GM23338 (cell line): ENCODE data around the gene CDH23. TPM values are rescaled to one million over a fixed set of nuclear protein-coding genes. Genes with fewer than 3 reads are reported as not detected.

ENCODE experiments used
- ATAC-seq: fragments of 200-7000 bp; cut with Tn5 transposase; 3 replicates; pipeline ENCODE4 v1.9.1; 2020
- DNase-seq: peaks from one replicate; pipeline ENCODE4 v3.0.0-alpha.2; 2015; ENCODE audit warnings: low spot score
- H2AFZ ChIP-seq: fragments of 200-600 bp; sonication (generic); 2 replicates; pipeline ENCODE4 v1.8.0; 2016; ENCODE audit warnings: antibody characterized with exemption, mild to moderate bottlenecking, moderate library complexity
- H3F3A ChIP-seq: fragments of 200-600 bp; sonication (generic); replicated peaks from 2 replicates; pipeline ENCODE4 v1.8.0; 2017; ENCODE audit warnings: antibody characterized with exemption, mixed run types, low read depth
- H3K27ac ChIP-seq: fragments of 200-600 bp; sonication (generic); 2 replicates; pipeline ENCODE4 v1.6.1; 2016; ENCODE audit warnings: low read depth
- H3K27me3 ChIP-seq: fragments of 200-600 bp; sonication (generic); 2 replicates; pipeline ENCODE4 v1.8.0; 2016; ENCODE audit warnings: mild to moderate bottlenecking, mixed run types, moderate library complexity; ENCODE audit not compliant: insufficient read depth
- H3K36me3 ChIP-seq: fragments of 200-600 bp; sonication (generic); 2 replicates; pipeline ENCODE4 v1.8.0; 2016; ENCODE audit warnings: mild to moderate bottlenecking; ENCODE audit not compliant: insufficient read depth
- H3K4me1 ChIP-seq: fragments of 200-600 bp; sonication (generic); 2 replicates; pipeline ENCODE4 v1.8.0; 2016; ENCODE audit warnings: mild to moderate bottlenecking, moderate library complexity; ENCODE audit not compliant: insufficient read depth
- H3K4me2 ChIP-seq: fragments of 200-600 bp; sonication (generic); 2 replicates; pipeline ENCODE4 v1.7.1; 2017; ENCODE audit warnings: mixed run types
- H3K4me3 ChIP-seq: fragments of 200-600 bp; sonication (generic); 2 replicates; pipeline ENCODE4 v1.6.1; 2016; ENCODE audit warnings: mixed run types
- H3K79me2 ChIP-seq: fragments of 200-600 bp; sonication (generic); replicated peaks from 2 replicates; pipeline ENCODE4 v1.8.0; 2017; ENCODE audit warnings: mild to moderate bottlenecking; ENCODE audit not compliant: insufficient read depth
- H3K9me2 ChIP-seq: fragments of 200-600 bp; sonication (generic); 2 replicates; pipeline ENCODE4 v1.8.0; 2017; ENCODE audit not compliant: insufficient read depth
- H4K20me1 ChIP-seq: fragments of 200-600 bp; sonication (generic); replicated peaks from 2 replicates; pipeline ENCODE4 v1.8.0; 2017; ENCODE audit warnings: mild to moderate bottlenecking; ENCODE audit not compliant: insufficient read depth
- H3K27ac Mint-ChIP-seq: 2 replicates; pipeline ENCODE4 v1.8.0; 2020; ENCODE audit warnings: inconsistent platforms, mild to moderate bottlenecking, moderate library complexity, mixed read lengths
- H3K27me3 Mint-ChIP-seq: 3 replicates; pipeline ENCODE4 v1.8.0; 2022; ENCODE audit warnings: low read depth, mild to moderate bottlenecking, moderate library complexity, mixed read lengths, inconsistent platforms; ENCODE audit not compliant: insufficient read depth, poor library complexity
- H3K36me3 Mint-ChIP-seq: 3 replicates; pipeline ENCODE4 v1.8.0; 2021; ENCODE audit warnings: low read depth, mild to moderate bottlenecking, inconsistent platforms, moderate library complexity, mixed read lengths
- H3K4me1 Mint-ChIP-seq: 3 replicates; pipeline ENCODE4 v1.8.0; 2020; ENCODE audit warnings: mild to moderate bottlenecking, inconsistent platforms, mixed read lengths
- H3K4me3 Mint-ChIP-seq: 3 replicates; pipeline ENCODE4 v1.8.0; 2021; ENCODE audit warnings: moderate library complexity, mild to moderate bottlenecking, inconsistent platforms, mixed read lengths
- H3K9me3 Mint-ChIP-seq: 3 replicates; pipeline ENCODE4 v1.8.0; 2020; ENCODE audit warnings: moderate library complexity, mild to moderate bottlenecking, inconsistent platforms, mixed read lengths
- CREB1 ChIP-seq: fragments of 250-450 bp; sonication (Bioruptor Pico); IDR thresholded peaks from 2 replicates; pipeline ENCODE4 v1.5.0; 2020; ENCODE audit warnings: low read depth, mild to moderate bottlenecking, moderate library complexity
- EZH2 ChIP-seq: fragments of 200-600 bp; sonication (generic); IDR thresholded peaks from one replicate; pipeline ENCODE4 v1.8.0; 2017; ENCODE audit warnings: antibody characterized with exemption, mild to moderate bottlenecking, low read depth; ENCODE audit not compliant: unreplicated experiment
- EZH2phosphoT487 ChIP-seq: fragments of 200-600 bp; sonication (generic); IDR thresholded peaks from one replicate; pipeline ENCODE4 v1.8.1; 2018; ENCODE audit warnings: antibody characterized with exemption; ENCODE audit not compliant: unreplicated experiment
- JUNB ChIP-seq: IDR thresholded peaks from one replicate; pipeline ENCODE4 v1.6.1; 2016; ENCODE audit warnings: antibody characterized with exemption; ENCODE audit not compliant: unreplicated experiment
- NANOG ChIP-seq: IDR thresholded peaks from 2 replicates; pipeline ENCODE4 v1.6.1; 2016; ENCODE audit warnings: antibody characterized with exemption, borderline replicate concordance
- POLR2AphosphoS5 ChIP-seq: IDR thresholded peaks from 2 replicates; pipeline ENCODE4 v1.6.1; 2016; ENCODE audit warnings: antibody characterized with exemption, low read depth
- REST ChIP-seq: IDR thresholded peaks from one replicate; pipeline ENCODE4 v1.6.1; 2018; ENCODE audit warnings: antibody characterized with exemption; ENCODE audit not compliant: unreplicated experiment
- ZNF114 ChIP-seq: fragments of 250-450 bp; sonication (Bioruptor Pico); IDR thresholded peaks from 2 replicates; pipeline ENCODE4 v1.5.0; 2020; ENCODE audit warnings: mild to moderate bottlenecking, moderate library complexity
- ZNF331 ChIP-seq: fragments of 250-450 bp; sonication (Bioruptor Pico); IDR thresholded peaks from 2 replicates; pipeline ENCODE4 v1.5.0; 2020; ENCODE audit warnings: low read depth, mild to moderate bottlenecking, moderate library complexity
- polyA plus RNA-seq: library from polyadenylated mRNA; unstranded; fragments of >200 nt; fragmentation: Nextera tagmentation; extraction: Ambion mirVana; gene quantifications from 2 replicates; pipeline ENCODE4 v1.2.1, GENCODE V29; 2016
- total RNA-seq: library from RNA; depleted of rRNA; stranded (reverse); fragments of >200 nt; shearing (Covaris generic); gene quantifications from 2 replicates; pipeline ENCODE4 v1.2.3, GENCODE V29; 2014
- TF ChIP-seq, protein P1 (sequence below): IDR thresholded peaks from 2 replicates; pipeline ENCODE4 v1.6.1; 2016; ENCODE audit warnings: antibody characterized with exemption

Gene CDH23
- total and polyA plus RNA-seq, 2 experiments from 2014 or later: 0.95 to 4.3 TPM

GRCh38 chr10:71656220-71656619, 259.5 kb downstream of the CDH23 start:
- Mint-ChIP-seq H3K9me3 (0 out of 3 replicates have a peak, but pooled peaks cover 3% of the 10 kb centered on the region), H3K36me3 (0 out of 3 replicates have a peak, but pooled peaks cover 3% of the 10 kb centered on the region), H3K4me3 (no peak overlapping the region), H3K4me1 (peaks cover 57% of the 10 kb centered on the region), H3K27ac (no peak overlapping the region; the same call in 1 of the 2 replicates), H3K27me3 (peaks cover 46% of the 10 kb centered on the region)
- Histone ChIP-seq H3K4me2 (0 out of 2 replicates have a peak overlapping the region, but pooled peaks have one; percentile 26), H3K4me1 (peaks cover 35% of the 10 kb centered on the region), H3K36me3 (no peaks in the 10 kb centered on the region), H3K27ac (no peak overlapping the region), H4K20me1 (no peaks in the 10 kb centered on the region), H2AFZ (no peak overlapping the region), H3K27me3 (peaks cover 18% of the 10 kb centered on the region), H3K79me2 (no peaks in the 10 kb centered on the region), H3F3A (no peaks in the 10 kb centered on the region; the same call in 1 of the 2 replicates), H3K4me3 (no peak overlapping the region), H3K9me2 (no peaks in the 10 kb centered on the region)
- TF ChIP-seq EZH2: no peak
- DNase-seq (no peak), ATAC-seq (no peak)

DNA sequence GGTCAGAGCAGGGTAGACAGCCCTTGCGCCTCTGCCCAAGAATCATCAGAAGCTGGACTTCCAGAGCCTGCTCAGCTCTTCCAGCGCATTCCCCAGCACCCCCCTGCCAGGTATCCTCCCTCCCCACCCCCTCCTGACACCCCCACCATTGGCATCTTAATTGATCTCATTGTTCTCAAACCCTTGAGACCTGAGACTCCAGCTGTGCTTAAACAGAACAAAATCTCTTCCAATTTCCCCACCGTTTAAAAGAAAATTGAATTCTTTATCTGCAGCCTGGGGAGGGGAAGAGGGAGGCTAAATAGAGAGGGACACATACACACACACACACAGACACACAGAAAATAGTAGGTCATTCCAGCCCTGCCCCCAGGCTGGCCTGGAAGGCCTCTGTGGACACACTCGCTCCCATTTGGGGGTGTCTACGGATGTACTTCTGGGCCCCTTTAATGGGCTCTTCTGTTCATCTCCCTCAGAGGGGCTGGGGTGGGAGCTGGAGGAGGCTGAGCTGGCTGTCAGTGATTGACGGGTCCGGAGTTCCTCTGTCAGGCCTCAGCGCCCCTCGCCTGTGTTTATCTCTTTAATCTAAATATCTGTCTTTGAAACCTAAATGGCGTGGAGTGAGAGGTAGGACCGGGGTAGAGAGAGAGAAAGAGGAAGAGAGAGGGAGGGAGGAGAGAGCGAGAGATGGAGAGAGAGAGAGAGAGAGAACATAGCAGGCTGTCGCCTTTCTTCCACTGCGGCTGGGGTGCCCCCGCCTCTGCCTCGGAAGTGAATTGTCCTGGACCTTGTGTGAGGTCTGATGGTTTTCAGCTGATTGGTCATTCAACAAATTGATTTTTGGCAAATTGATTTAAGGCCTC, 261.1 kb downstream of the CDH23 start:
- peak; percentile 80 for DNase-seq
- Histone ChIP-seq H3K9me2 (no peaks in the 10 kb centered on the region), H3K4me3 (peak overlapping the region; percentile 47), H3K4me1 (peaks cover 35% of the 10 kb centered on the region), H3K4me2 (peak overlapping the region; percentile 76), H3K27me3 (peaks cover 18% of the 10 kb centered on the region), H3F3A (no peaks in the 10 kb centered on the region; the same call in 1 of the 2 replicates), H3K27ac (peak overlapping the region; percentile 62), H4K20me1 (no peaks in the 10 kb centered on the region), H3K36me3 (no peaks in the 10 kb centered on the region), H3K79me2 (no peaks in the 10 kb centered on the region), H2AFZ (peak overlapping the region; percentile 25; the same call in 1 of the 2 replicates)
- Mint-ChIP-seq H3K4me1 (peaks cover 66% of the 10 kb centered on the region), H3K36me3 (0 out of 3 replicates have a peak, but pooled peaks cover 3% of the 10 kb centered on the region), H3K27me3 (peaks cover 46% of the 10 kb centered on the region), H3K4me3 (peak overlapping the region; percentile 50), H3K27ac (peak overlapping the region; percentile 69), H3K9me3 (0 out of 3 replicates have a peak, but pooled peaks cover 3% of the 10 kb centered on the region)
- TF ChIP-seq NANOG: peak; percentile 93
- TF ChIP-seq JUNB: no peak
- TF ChIP-seq, protein P1, sequence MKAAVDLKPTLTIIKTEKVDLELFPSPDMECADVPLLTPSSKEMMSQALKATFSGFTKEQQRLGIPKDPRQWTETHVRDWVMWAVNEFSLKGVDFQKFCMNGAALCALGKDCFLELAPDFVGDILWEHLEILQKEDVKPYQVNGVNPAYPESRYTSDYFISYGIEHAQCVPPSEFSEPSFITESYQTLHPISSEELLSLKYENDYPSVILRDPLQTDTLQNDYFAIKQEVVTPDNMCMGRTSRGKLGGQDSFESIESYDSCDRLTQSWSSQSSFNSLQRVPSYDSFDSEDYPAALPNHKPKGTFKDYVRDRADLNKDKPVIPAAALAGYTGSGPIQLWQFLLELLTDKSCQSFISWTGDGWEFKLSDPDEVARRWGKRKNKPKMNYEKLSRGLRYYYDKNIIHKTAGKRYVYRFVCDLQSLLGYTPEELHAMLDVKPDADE: no peak
- no peak for TF ChIP-seq POLR2AphosphoS5
- TF ChIP-seq CREB1 (CRISPR knock-in tag): 0 out of 2 replicates have a peak, but pooled peaks have one; percentile 7
- peak; percentile 67 for ATAC-seq

DNA sequence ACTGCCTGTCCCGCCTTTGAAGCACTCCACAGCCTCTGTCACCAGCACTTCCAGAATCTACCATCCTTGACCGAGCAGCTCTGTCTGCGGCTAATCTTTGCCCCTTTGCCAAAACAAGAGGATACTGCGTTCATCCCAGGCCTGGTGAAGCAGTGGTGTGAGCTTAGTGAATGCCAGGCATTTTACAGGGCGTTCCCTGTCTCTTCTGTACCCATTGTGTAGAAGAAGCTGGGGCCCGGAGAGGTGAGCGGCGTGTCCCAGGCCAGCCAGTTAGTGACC, 261.7 kb downstream of the CDH23 start:
- no peaks in the 10 kb centered on the region; the same call in 1 of the 2 replicates for H3F3A ChIP-seq
- no peak for DNase-seq
- H3K4me1 ChIP-seq: peaks cover 35% of the 10 kb centered on the region
- H3K27me3 Mint-ChIP-seq: peaks cover 50% of the 10 kb centered on the region
- no peaks in the 10 kb centered on the region for H4K20me1 ChIP-seq
- ATAC-seq: no peak; the same call in none of the 3 replicates
- no peaks in the 10 kb centered on the region for H3K9me2 ChIP-seq
- peaks cover 18% of the 10 kb centered on the region for H3K27me3 ChIP-seq
- no peaks in the 10 kb centered on the region for H3K36me3 ChIP-seq
- H3K9me3 Mint-ChIP-seq: 0 out of 3 replicates have a peak, but pooled peaks cover 3% of the 10 kb centered on the region
- peak overlapping the region; percentile 47 for H3K4me3 ChIP-seq
- H3K79me2 ChIP-seq: no peaks in the 10 kb centered on the region
- peak overlapping the region; percentile 25; the same call in 1 of the 2 replicates for H2AFZ ChIP-seq
- H3K36me3 Mint-ChIP-seq: 0 out of 3 replicates have a peak, but pooled peaks cover 3% of the 10 kb centered on the region
- H3K4me3 Mint-ChIP-seq: peak overlapping the region; percentile 50; the same call in 1 of the 3 replicates
- peak overlapping the region; percentile 69; the same call in 1 of the 2 replicates for H3K27ac Mint-ChIP-seq
- no peak overlapping the region for H3K27ac ChIP-seq
- peak overlapping the region; percentile 76 for H3K4me2 ChIP-seq
- H3K4me1 Mint-ChIP-seq: peaks cover 71% of the 10 kb centered on the region
- TF ChIP-seq, protein P1: no peak
- TF ChIP-seq EZH2 (no peak), ZNF114 (CRISPR knock-in tag) (no peak), REST (no peak), ZNF331 (no peak), NANOG (no peak), EZH2phosphoT487 (no peak)
